NCI-H2081 (cell line): Measurements from ENCODE around the gene TBC1D14.
A peak's percentile ranks its signal among the peaks of the same experiment; 100 is the strongest.

Source experiments
- DNase-seq, 2 experiments: peaks; one replicate each; lab custom pipeline; 2025; lab: John Stamatoyannopoulos, UW

TBC1D14 gene

GRCh38 chr4:6909113-6909969, at the start of gene TBC1D14:
Gene TBC1D14 (plus strand): TSS chr4:6909826. CDS start chr4:6923390, 13,564 bp downstream.
- DNase-seq = peak; percentile 86 to 87

DNA sequence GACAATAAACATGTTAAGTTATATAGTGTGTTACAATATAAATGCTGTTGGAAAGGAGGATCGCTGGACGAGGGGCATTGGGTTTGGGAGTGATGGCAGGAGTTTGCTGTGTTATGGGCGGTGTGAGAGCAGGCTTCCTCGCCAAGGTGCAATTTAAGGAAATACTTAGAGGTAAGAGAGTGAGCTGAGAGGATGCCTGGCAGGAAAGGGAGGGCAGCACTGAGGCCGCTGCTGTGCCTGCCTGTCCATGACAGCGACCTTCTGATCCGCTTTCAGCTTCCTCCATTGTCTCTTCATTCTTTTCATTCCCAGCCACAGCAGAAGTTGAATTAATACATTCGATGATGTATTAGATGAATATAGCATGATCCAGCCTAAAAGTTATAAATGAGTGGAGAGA, 41.2 kb upstream of the TBC1D14 start:
- DNase-seq = no peak

DNA sequence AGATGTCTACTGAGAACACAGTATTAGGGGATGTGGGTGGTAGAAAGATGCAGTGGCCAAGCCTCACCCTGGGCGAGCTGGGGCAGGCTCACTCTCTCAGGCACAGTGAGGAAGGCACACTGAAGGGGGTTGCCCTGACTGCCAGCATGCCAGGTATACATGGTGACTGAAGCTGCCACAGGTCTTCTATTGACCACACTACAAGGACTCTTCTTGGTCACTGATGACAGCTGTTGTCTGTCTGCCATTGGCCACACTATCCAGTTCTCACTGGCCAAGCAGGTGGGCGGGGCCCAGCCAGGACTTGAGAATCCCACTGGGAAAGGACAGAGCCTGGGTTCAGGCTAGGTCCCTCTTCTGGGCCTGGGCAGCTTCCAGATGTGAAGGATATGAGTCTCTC, 39.7 kb upstream of the TBC1D14 start:
- no peak for DNase-seq

GRCh38 chr4:6873291-6873690, 36.3 kb upstream of the TBC1D14 start:
- DNase-seq = no peak

DNA sequence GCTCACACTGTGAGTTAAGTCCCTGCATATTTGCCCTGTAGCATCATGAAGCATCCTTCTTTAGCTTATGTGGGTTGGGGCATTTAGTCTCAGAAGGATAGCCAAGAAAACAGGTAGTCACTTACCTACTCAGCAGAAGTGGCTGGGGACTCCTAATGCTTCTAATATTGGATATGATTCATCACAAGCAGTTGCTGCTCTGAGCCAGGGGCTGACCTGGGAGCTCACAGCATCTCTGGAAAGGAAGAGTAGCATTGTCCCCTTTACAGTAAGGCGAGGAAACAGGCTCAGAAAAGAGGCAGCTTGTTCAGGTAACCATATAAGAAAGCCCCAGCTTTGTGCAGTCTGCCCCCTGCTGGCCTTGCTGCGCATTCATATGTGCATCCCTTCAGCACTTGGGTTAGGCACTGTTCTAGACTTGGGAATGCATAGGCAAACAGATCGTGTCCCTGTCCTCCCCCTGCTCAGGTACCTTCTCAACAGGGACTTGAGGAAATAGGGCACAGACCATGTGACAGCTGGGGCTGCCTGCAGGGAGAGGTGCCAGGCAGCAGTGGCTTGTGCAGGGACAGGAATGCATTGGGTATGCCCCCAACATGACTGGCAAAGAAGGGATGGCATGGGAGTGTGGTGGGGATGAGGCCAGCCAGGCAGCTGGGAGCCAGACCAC, 35.7 kb upstream of the TBC1D14 start:
- DNase-seq = peak; percentile 49 to 62

GRCh38 chr4:6874981-6875380, 34.6 kb upstream of the TBC1D14 start:
- no peak for DNase-seq

- DNase-seq = no peak
Observed at GRCh38 chr4:6875431-6875831, 34.2 kb upstream of the TBC1D14 start.

- no peak for DNase-seq
Observed at GRCh38 chr4:6876440-6876839, 33.2 kb upstream of the TBC1D14 start.

GRCh38 chr4:6877067-6877466, 32.6 kb upstream of the TBC1D14 start:
- no peak for DNase-seq

GRCh38 chr4:6878451-6879059, 31.1 kb upstream of the TBC1D14 start:
- no peak for DNase-seq

DNA sequence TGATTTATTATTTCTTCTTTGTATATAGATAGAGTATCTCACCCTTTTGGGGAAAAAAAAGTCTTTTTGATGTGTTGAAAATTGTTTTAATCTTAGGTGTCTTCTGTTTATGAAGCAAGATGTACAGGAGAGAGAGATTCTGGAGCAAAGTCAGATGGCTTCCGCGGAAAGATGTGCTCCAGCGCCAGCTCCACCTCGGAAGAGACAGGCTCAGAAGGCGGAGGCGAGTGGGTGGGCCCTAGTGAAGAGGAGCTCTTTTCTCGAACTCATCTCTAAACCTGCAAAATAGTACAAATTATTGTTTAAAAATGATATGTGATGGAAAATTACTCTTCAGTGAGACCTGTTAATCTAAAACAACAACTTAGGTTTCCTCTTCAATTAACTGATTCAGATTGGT, 28.9 kb upstream of the TBC1D14 start:
- DNase-seq = no peak

- DNase-seq = no peak
Observed at GRCh38 chr4:6881908-6882307, 27.7 kb upstream of the TBC1D14 start.

- DNase-seq = no peak
Observed at GRCh38 chr4:6884341-6884870, 25.2 kb upstream of the TBC1D14 start.

DNA sequence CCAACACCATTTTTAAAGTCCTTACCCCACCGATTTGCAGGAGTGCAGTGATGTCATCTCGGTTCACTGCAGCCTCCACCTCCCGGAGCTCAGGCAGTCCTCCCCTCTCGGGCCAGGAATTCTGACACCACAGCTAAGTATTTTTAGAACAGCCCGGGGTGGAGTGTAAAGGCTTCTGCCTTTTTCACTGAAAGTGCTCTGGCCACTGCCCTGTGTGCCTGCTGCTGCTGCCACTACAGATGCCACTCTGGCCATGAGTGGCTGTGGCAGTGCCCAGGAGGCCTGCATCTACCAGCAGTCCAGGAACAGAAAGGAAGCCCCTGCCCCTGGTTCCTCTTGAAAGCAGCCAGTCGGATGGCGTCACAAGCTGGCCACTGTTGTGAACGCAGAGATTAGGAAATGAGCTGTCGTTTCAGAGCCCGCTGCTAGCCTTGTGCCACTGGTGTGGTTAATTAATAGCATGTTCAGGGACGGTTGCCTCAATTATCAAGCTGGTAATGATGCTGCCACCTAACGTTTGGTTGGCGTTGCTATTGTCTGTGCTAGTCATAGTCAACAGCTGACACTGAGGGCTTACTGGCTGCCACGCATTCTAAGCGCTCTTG, 23.6 kb upstream of the TBC1D14 start:
- peak; percentile 36 to 69 for DNase-seq

- no peak for DNase-seq
Observed at GRCh38 chr4:6886886-6887285, 22.7 kb upstream of the TBC1D14 start.

DNA sequence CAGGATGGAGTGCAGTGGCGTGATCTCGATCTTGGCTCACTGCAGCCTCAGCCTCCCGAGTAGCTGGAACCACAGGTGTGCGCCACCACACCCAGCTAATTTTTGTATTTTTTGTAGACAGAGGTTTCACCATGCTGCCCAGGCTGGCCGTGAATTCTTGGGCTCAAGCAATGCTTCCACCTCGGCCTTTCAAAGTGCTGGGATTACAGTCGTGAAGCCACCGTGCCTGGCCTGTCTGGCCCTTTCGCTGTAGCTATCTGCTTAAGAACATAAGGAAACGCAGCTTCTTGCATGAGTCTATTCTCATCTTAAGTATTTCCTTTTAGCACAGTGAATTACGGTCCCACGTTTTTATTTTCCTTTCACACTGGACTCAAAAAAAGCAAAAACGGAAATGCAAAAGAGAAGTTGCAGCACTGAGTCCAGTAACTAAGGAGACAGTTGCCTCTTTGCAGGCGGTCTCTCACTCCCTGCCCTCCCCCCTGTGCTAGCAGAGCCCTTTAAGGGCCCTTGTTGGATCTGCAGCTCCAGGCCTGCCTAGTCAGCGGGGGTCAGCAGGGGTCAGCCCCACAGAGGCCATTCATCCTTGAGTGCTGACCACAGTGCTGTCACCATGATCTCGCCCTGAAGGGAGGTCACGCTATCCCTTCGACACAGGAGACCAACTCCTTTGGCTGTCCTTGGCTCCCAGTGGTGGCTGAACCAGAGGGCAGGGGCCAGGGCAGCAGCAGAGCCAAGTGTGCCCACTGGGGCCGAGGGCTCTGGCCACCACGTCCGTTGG, 21.8 kb upstream of the TBC1D14 start:
- DNase-seq = no peak

DNA sequence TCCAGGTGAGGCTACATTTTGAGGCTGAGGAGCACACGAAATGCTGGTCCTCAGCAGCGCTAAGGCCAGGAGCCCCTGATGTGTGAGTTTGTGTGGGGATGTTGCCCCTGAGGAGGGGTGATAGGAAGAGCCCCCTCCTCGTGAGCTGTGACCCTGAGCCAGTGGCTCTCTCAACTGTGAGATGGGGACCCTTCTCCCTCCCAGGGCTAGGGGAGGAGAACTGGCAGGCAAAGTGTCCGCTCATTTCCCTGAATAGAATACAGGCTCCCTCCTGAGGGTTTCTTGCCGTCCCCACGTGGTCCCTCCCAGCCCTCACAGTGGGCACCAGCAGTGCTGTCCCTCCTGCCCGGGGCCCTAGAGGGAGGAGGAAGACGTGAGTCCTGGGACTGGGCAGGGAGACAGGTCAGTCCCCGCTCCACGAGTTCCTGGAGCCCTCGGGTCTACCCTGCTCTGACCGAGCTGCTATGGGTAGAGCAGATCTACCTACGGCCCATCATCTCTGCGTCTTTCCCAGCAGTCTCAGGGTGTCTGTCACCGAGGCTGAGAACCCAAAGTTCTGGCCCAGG, 21.0 kb upstream of the TBC1D14 start:
- no peak for DNase-seq

GRCh38 chr4:6889101-6889735, 20.4 kb upstream of the TBC1D14 start:
- no peak for DNase-seq

DNA sequence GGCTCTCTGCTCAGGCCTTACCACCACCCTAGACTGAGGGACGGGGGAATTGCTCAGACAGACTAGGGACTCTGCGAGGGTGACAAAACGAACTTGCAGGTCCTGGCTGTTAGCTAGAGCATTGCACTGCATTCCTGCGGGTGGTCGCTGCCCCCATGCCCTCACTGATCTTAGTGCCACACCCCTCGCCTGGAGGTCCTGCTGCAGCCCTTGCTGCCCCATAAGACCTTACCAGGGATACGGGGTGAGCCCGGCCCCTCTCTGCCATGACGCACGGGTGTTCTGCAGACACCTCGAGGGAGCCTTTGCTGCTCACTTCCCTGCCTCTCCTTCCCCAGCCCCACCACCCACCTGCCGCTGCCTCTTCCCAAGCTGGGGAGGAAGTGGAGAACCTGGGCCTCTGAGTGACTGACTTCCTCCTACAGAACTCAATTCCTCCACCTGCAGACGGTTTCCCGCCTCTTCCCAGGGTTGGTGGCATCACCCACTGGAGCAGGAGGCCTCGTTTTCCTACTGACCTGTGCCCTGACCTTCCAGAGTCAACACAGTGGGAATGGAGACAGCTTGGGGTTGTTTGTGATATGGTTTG, 19.8 kb upstream of the TBC1D14 start:
- no peak for DNase-seq

- DNase-seq = no peak
Observed at GRCh38 chr4:6890358-6890757, 19.3 kb upstream of the TBC1D14 start.
